Panc1 (cell line): ENCODE data around the gene TMOD3. TPM values are rescaled to one million over a fixed set of nuclear protein-coding genes. Genes with fewer than 3 reads are reported as not detected.

ENCODE experiments used
- ATAC-seq: fragments of 200-7000 bp; cut with Tn5 transposase; 2 replicates; pipeline ENCODE4 v1.9.1; 2020; ENCODE audit warnings: mild to moderate bottlenecking, moderate library complexity
- BruUV-seq: library from RNA; stranded (reverse); fragments of 400-500 nt; replicated peaks from 2 replicates; lab custom pipeline; 2021; lab: Mats Ljungman, UMichigan
- CTCF ChIA-PET: fragments of 300-600 bp; sonication (Branson Sonifier 250); formaldehyde crosslinking; loops from one replicate; lab custom pipeline; 2022; ENCODE audit warnings: antibody characterized with exemption; lab: Charles Lee
- POLR2A ChIA-PET: fragments of 300-600 bp; sonication (Branson Sonifier 250); formaldehyde crosslinking; loops from one replicate; lab custom pipeline; 2022; ENCODE audit warnings: antibody characterized with exemption; lab: Charles Lee
- DNase-seq: peaks from one replicate; pipeline ENCODE4 v3.0.0-alpha.2; 2010; ENCODE audit warnings: low read depth, low spot score
- H3K27ac ChIP-seq: 2 replicates; pipeline ENCODE4 v1.5.1; 2011; ENCODE audit warnings: mild to moderate bottlenecking, low read length, inconsistent platforms
- H3K27me3 ChIP-seq: fragments of 200-500 bp; sonication (Bioruptor generic); 2 replicates; pipeline ENCODE4 v1.6.0; 2014; ENCODE audit warnings: low read length, inconsistent platforms; ENCODE audit not compliant: control insufficient read depth, insufficient read depth
- H3K36me3 ChIP-seq: fragments of 200-500 bp; sonication (Bioruptor generic); 2 replicates; pipeline ENCODE4 v1.5.1; 2014; ENCODE audit warnings: inconsistent platforms, mild to moderate bottlenecking, low read length, moderate library complexity; ENCODE audit not compliant: control insufficient read depth, insufficient read depth
- H3K4me1 ChIP-seq: 2 replicates; pipeline ENCODE4 v1.5.1; 2011; ENCODE audit warnings: inconsistent platforms, mild to moderate bottlenecking, low read length, moderate library complexity; ENCODE audit not compliant: control insufficient read depth, insufficient read depth
- H3K4me3 ChIP-seq, 2 experiments: 2 replicates each; pipeline ENCODE4 v1.5.1; 2011 to 2012; ENCODE audit warnings: low read depth in 2 of 2, low read length in 2 of 2, mild to moderate bottlenecking in 2 of 2, inconsistent platforms in 1 of 2, moderate library complexity in 1 of 2
- H3K9me3 ChIP-seq: fragments of 200-500 bp; sonication (Bioruptor generic); 2 replicates; pipeline ENCODE4 v1.5.1; 2014; ENCODE audit warnings: low read depth, mild to moderate bottlenecking, inconsistent platforms, low read length, moderate library complexity; ENCODE audit not compliant: control insufficient read depth, insufficient read depth
- POLR2AphosphoS5 ChIP-seq: IDR thresholded peaks from 2 replicates; pipeline ENCODE4 v1.6.1; 2012; ENCODE audit warnings: mild to moderate bottlenecking, low read depth, low read length, moderate library complexity
- REST ChIP-seq, 2 experiments: IDR thresholded peaks; 2 replicates each; pipeline ENCODE4 v1.6.1; 2011 to 2012; ENCODE audit warnings: low read depth in 2 of 2, control low read depth in 1 of 2, low read length in 1 of 2, mild to moderate bottlenecking in 1 of 2, moderate library complexity in 1 of 2; ENCODE audit not compliant: insufficient read depth in 1 of 2
- SIN3A ChIP-seq: IDR thresholded peaks from 2 replicates; pipeline ENCODE4 v1.6.1; 2012; ENCODE audit warnings: low read depth, mild to moderate bottlenecking, low read length, moderate library complexity, borderline replicate concordance; ENCODE audit not compliant: insufficient read depth
- TCF7L2 ChIP-seq: IDR thresholded peaks from 2 replicates; pipeline ENCODE4 v1.6.1; 2011; ENCODE audit warnings: mild to moderate bottlenecking, low read depth, low read length, inconsistent platforms
- in situ Hi-C: cut with HindIII; loops from 2 replicates; pipeline ENCODE4 v1.10.0; 2016; ENCODE audit warnings: low sequenced_read_pairs, low pct_unique_long_range_greater_than_20kb
- intact Hi-C: fragments of 100-400 bp; cut with micrococcal nuclease; formaldehyde crosslinking; loops from one replicate; pipeline ENCODE4 v1.10.0; 2022; ENCODE audit not compliant: unreplicated experiment
- total RNA-seq: library from RNA; stranded (reverse); gene quantifications from one replicate; pipeline ENCODE4 v1.2.1, GENCODE V29; 2021; ENCODE audit not compliant: unreplicated experiment
- TF ChIP-seq, protein P1 (sequence below): fragments of 450-650 bp; IDR thresholded peaks from 2 replicates; pipeline ENCODE4 v1.5.1; 2017; ENCODE audit warnings: mild to moderate bottlenecking

Gene TMOD3
- total RNA-seq, 1 experiment from 2014 or later, result 53.4 TPM

GRCh38 chr15:51952805-51953204 is 123.4 kb downstream of the TMOD3 start:
- H3K27me3 ChIP-seq, result no peaks in the 10 kb centered on the region
- in situ Hi-C loops, result no loop called here
- no peak for ATAC-seq
- DNase-seq, result no peak
- H3K4me3 ChIP-seq, result no peak overlapping the region
- no peaks in the 10 kb centered on the region for H3K4me1 ChIP-seq
- CTCF ChIA-PET, result no interaction called here
- BruUV-seq, result no TSS peak
- no peak overlapping the region for H3K27ac ChIP-seq
- POLR2A ChIA-PET, result no interaction called here
- peaks cover 29% of the 10 kb centered on the region for H3K36me3 ChIP-seq
- H3K9me3 ChIP-seq, result no peaks in the 10 kb centered on the region
- intact Hi-C loops, result no loop called here
- TF ChIP-seq SIN3A, result no peak

DNA sequence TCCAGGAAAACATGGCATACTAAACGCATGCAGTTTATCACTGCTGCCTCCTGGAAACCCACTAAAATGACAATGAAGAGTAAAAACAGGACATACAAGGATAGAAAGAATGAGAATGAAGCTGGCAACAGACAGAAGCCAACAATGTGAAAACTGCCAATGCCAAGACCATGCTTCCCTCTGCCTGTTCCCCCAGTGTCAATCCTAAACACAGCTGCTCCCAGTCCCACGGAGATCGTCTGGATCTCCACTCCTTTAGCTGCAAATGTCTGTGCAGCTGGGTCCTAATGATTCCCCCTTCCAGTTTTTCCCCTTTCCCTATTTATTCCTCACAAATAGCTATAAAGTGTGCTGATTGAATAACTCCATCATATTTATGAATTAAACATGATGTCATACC is 126.1 kb downstream of the TMOD3 start:
- intact Hi-C loops (no loop called here), in situ Hi-C loops (no loop called here)
- no TSS peak for BruUV-seq
- Histone ChIP-seq H3K27me3 (no peaks in the 10 kb centered on the region), H3K27ac (no peak overlapping the region), H3K9me3 (no peaks in the 10 kb centered on the region), H3K36me3 (peaks cover 39% of the 10 kb centered on the region), H3K4me1 (no peaks in the 10 kb centered on the region), H3K4me3 (no peak overlapping the region)
- TF ChIP-seq REST (IDR thresholded peaks at IDR 0.05; ENCODE audit: insufficient read depth in 1 of 2, low read depth in 2 of 2, low read length in 1 of 2), result no peak
- TF ChIP-seq TCF7L2, result no peak
- TF ChIP-seq POLR2AphosphoS5, result no peak
- TF ChIP-seq SIN3A, result no peak
- TF ChIP-seq, protein P1, sequence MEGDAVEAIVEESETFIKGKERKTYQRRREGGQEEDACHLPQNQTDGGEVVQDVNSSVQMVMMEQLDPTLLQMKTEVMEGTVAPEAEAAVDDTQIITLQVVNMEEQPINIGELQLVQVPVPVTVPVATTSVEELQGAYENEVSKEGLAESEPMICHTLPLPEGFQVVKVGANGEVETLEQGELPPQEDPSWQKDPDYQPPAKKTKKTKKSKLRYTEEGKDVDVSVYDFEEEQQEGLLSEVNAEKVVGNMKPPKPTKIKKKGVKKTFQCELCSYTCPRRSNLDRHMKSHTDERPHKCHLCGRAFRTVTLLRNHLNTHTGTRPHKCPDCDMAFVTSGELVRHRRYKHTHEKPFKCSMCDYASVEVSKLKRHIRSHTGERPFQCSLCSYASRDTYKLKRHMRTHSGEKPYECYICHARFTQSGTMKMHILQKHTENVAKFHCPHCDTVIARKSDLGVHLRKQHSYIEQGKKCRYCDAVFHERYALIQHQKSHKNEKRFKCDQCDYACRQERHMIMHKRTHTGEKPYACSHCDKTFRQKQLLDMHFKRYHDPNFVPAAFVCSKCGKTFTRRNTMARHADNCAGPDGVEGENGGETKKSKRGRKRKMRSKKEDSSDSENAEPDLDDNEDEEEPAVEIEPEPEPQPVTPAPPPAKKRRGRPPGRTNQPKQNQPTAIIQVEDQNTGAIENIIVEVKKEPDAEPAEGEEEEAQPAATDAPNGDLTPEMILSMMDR, result no peak
- DNase-seq, result no peak
- CTCF ChIA-PET, result no interaction called here
- POLR2A ChIA-PET, result no interaction called here
- ATAC-seq, result no peak

Other genes with a start within 250 kb of the TMOD3 start
- gene DMXL2, start 206.9 kb upstream of the TMOD3 start, total RNA-seq, result 37.3 TPM
- gene SCG3, start 148.2 kb upstream of the TMOD3 start, total RNA-seq, result 0.62 TPM
- 17.2 TPM for gene LYSMD2, start 92.0 kb upstream of the TMOD3 start, total RNA-seq
- 1.7 TPM for gene TMOD2, start 78.1 kb upstream of the TMOD3 start, total RNA-seq
- gene LEO1, start 142.1 kb downstream of the TMOD3 start, total RNA-seq, result 30.1 TPM
- gene MAPK6, start 189.6 kb downstream of the TMOD3 start, total RNA-seq, result 66.6 TPM